DND-41 (cell line): Measurements from ENCODE around the gene BIN2.

ENCODE experiments used
- ATAC-seq: fragments of 200-7000 bp; cut with Tn5 transposase; 3 replicates; pipeline ENCODE4 v1.9.1; 2021; ENCODE audit warnings: low read depth; ENCODE audit not compliant: insufficient read depth
- DNase-seq: peaks from one replicate; pipeline ENCODE4 v3.0.0-alpha.2; 2020
- H2AFZ ChIP-seq: 2 replicates; pipeline ENCODE4 v1.6.0; 2012; ENCODE audit warnings: low read depth, low read length
- H3K27ac ChIP-seq: 2 replicates; pipeline ENCODE4 v1.5.1; 2012; ENCODE audit warnings: low read length, inconsistent platforms
- H3K27me3 ChIP-seq: fragments of 200-600 bp; sonication (generic); 2 replicates; pipeline ENCODE4 v1.6.0; 2012; ENCODE audit warnings: low read length, mild to moderate bottlenecking, inconsistent platforms; ENCODE audit not compliant: insufficient read depth, poor library complexity
- H3K36me3 ChIP-seq: 2 replicates; pipeline ENCODE4 v1.5.1; 2012; ENCODE audit warnings: low read length, inconsistent platforms; ENCODE audit not compliant: insufficient read depth
- H3K4me1 ChIP-seq: 2 replicates; pipeline ENCODE4 v1.5.1; 2012; ENCODE audit warnings: mild to moderate bottlenecking, low read length; ENCODE audit not compliant: insufficient read depth
- H3K4me2 ChIP-seq: 2 replicates; pipeline ENCODE4 v1.6.0; 2012; ENCODE audit warnings: mild to moderate bottlenecking, moderate library complexity, low read length, inconsistent platforms; ENCODE audit not compliant: insufficient read depth
- H3K4me3 ChIP-seq, 2 experiments: fragments of 200-600 bp in 1 of 2; shearing (Covaris generic) in 1 of 2; 2 replicates each; pipeline ENCODE4 v1.5.1; 2012 to 2016; ENCODE audit warnings: inconsistent platforms in 2 of 2, low read length in 2 of 2, mild to moderate bottlenecking in 2 of 2, low read depth in 1 of 2, moderate library complexity in 1 of 2
- H3K79me2 ChIP-seq: 2 replicates; pipeline ENCODE4 v1.6.0; 2012; ENCODE audit warnings: low read length, inconsistent platforms; ENCODE audit not compliant: insufficient read depth
- H3K9ac ChIP-seq: 2 replicates; pipeline ENCODE4 v1.6.0; 2012; ENCODE audit warnings: low read depth, mild to moderate bottlenecking, inconsistent platforms, low read length, moderate library complexity
- H3K9me3 ChIP-seq: 2 replicates; pipeline ENCODE4 v1.5.1; 2012; ENCODE audit warnings: low read length, moderate library complexity, mild to moderate bottlenecking, inconsistent platforms; ENCODE audit not compliant: insufficient read depth, severe bottlenecking
- H4K20me1 ChIP-seq: 2 replicates; pipeline ENCODE4 v1.6.0; 2012; ENCODE audit warnings: low read length; ENCODE audit not compliant: insufficient read depth
- EZH2 ChIP-seq: IDR thresholded peaks from 3 replicates; pipeline ENCODE4 v1.6.1; 2012; ENCODE audit warnings: borderline replicate concordance, low read depth, mild to moderate bottlenecking, moderate library complexity, low read length, inconsistent platforms; ENCODE audit not compliant: severe bottlenecking
- TF ChIP-seq, protein P1 (sequence below): IDR thresholded peaks from 2 replicates; pipeline ENCODE4 v1.5.1; 2012; ENCODE audit warnings: borderline replicate concordance, low read length, moderate library complexity, mild to moderate bottlenecking; ENCODE audit not compliant: poor library complexity, severe bottlenecking; ENCODE audit errors: extremely low read depth

BIN2 gene

DNA sequence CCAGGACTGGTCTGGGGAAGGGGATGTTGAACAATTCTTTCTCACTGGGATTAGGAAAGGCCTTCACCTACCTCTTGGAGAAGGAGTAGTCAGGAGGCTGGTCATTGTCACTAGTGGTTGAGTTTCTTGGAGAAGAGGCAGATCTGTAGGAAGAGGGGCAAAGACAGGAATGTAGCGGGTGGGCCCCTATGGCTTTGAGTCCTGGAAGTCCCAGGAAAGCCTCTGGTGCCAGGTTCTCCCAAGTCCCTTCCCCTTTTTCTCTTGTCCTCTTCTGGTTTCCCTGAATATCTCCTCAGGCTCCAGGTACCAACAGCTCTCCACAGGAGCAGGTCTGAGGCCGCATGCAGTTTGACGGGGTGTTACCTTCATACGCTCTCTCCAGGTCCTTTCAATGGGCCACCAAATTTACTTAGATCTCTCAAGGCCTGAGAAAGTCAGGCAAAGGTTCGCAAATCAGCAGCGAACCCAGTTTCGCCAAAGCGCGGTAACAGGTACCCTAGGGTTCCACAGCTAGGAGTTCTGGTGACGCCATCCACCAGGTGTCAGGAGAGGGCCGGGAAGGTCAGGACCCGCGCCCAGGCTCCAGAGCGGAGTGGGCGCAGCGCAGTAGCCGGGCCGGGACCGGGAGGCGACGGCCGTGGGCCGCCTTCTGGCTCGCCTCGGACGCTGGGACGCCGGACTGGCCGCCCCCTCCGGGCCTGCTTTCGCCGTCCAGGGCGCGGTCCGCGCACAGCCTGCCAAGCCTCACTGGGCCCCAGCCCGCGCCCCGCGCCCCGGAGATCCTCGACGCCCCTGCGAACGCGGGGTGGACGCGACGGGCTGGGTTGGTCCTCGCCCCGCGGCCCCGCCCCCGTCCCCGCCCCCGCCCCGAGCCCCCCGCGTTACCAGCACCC lies 54.6 kb downstream of the BIN2 start:
- H3K4me2 ChIP-seq, result peak overlapping the region; percentile 84
- TF ChIP-seq, protein P1, sequence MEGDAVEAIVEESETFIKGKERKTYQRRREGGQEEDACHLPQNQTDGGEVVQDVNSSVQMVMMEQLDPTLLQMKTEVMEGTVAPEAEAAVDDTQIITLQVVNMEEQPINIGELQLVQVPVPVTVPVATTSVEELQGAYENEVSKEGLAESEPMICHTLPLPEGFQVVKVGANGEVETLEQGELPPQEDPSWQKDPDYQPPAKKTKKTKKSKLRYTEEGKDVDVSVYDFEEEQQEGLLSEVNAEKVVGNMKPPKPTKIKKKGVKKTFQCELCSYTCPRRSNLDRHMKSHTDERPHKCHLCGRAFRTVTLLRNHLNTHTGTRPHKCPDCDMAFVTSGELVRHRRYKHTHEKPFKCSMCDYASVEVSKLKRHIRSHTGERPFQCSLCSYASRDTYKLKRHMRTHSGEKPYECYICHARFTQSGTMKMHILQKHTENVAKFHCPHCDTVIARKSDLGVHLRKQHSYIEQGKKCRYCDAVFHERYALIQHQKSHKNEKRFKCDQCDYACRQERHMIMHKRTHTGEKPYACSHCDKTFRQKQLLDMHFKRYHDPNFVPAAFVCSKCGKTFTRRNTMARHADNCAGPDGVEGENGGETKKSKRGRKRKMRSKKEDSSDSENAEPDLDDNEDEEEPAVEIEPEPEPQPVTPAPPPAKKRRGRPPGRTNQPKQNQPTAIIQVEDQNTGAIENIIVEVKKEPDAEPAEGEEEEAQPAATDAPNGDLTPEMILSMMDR, result peak; percentile 76
- no peak for TF ChIP-seq EZH2
- no peaks in the 10 kb centered on the region for H3K79me2 ChIP-seq
- H4K20me1 ChIP-seq, result no peaks in the 10 kb centered on the region
- no peaks in the 10 kb centered on the region for H3K27me3 ChIP-seq
- peak; percentile 64 for DNase-seq
- H3K27ac ChIP-seq, result peak overlapping the region; percentile 33; the same call in 1 of the 2 replicates
- peaks cover 3% of the 10 kb centered on the region; the same call in 1 of the 2 replicates for H3K36me3 ChIP-seq
- peaks cover 29% of the 10 kb centered on the region for H3K4me1 ChIP-seq
- peak overlapping the region; percentile 82 for H2AFZ ChIP-seq
- no peaks in the 10 kb centered on the region for H3K9me3 ChIP-seq
- H3K9ac ChIP-seq, result peak overlapping the region; percentile 73
- ATAC-seq, result peak; percentile 67
- H3K4me3 ChIP-seq, result peak overlapping the region in 1 of 2 experiments; percentile 61; a peak in 2 of 4 replicates

- H4K20me1 ChIP-seq, result no peaks in the 10 kb centered on the region
- H3K27me3 ChIP-seq, result no peaks in the 10 kb centered on the region
- peaks cover 18% of the 10 kb centered on the region for H3K4me1 ChIP-seq
- no peaks in the 10 kb centered on the region for H3K9me3 ChIP-seq
- no peak overlapping the region for H2AFZ ChIP-seq
- peaks cover 3% of the 10 kb centered on the region; the same call in 1 of the 2 replicates for H3K36me3 ChIP-seq
- no peak for TF ChIP-seq EZH2
- TF ChIP-seq, protein P1, result no peak
- no peak overlapping the region for H3K27ac ChIP-seq
- no peak for DNase-seq
- no peak overlapping the region for H3K4me2 ChIP-seq
- no peak overlapping the region for H3K9ac ChIP-seq
- no peak overlapping the region for H3K4me3 ChIP-seq
- ATAC-seq, result peak; percentile 29; the same call in 1 of the 3 replicates
- H3K79me2 ChIP-seq, result no peaks in the 10 kb centered on the region
These were observed 59.0 kb downstream of the BIN2 start for GRCh38 chr12:51265024-51265423.

DNA sequence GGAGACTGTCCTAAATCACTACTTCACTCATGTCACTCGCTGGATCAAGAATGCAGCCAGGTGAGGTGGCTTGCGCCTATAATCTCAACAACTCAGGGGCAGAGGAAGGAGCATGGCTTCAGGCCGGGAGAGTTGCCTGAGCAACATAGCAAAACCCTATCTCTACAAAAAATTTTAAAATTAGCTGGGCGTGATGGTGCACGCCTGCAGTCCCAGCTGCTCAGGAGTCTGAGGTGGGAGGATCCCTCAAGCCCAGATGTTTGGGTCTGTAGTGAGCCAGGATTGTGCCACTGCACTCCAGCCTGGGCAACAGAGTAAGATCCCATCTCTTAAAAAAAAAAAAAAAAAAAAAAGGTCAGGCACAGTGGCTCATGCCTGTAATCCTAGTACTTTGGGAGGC lies 59.7 kb downstream of the BIN2 start:
- no peak for ATAC-seq
- Histone ChIP-seq H3K27ac (no peak overlapping the region), H4K20me1 (no peaks in the 10 kb centered on the region)

More for the DNA sequence above, 59.7 kb downstream of the BIN2 start:
- DNase-seq, result no peak
- no peak overlapping the region for H3K9ac ChIP-seq
- no peaks in the 10 kb centered on the region for H3K9me3 ChIP-seq
- H3K27me3 ChIP-seq, result no peaks in the 10 kb centered on the region
- H2AFZ ChIP-seq, result no peak overlapping the region
- no peak for TF ChIP-seq EZH2
- TF ChIP-seq, protein P1, result no peak
- H3K4me2 ChIP-seq, result no peak overlapping the region
- no peak overlapping the region for H3K4me3 ChIP-seq
- peaks cover 3% of the 10 kb centered on the region; the same call in 1 of the 2 replicates for H3K36me3 ChIP-seq
- H3K79me2 ChIP-seq, result no peaks in the 10 kb centered on the region
- H3K4me1 ChIP-seq, result peaks cover 13% of the 10 kb centered on the region
